Hepatocyte (in vitro differentiated cells): ENCODE data around the gene SLC13A3.

Experiments used
- EZH2 ChIP-seq: fragments of 200-600 bp; sonication (generic); IDR thresholded peaks from 2 replicates; pipeline ENCODE4 v1.6.1; 2016; ENCODE audit warnings: antibody characterized with exemption, mild to moderate bottlenecking, borderline replicate concordance
- TF ChIP-seq, protein P1 (sequence below): fragments of 200-600 bp; sonication (generic); IDR thresholded peaks from 2 replicates; pipeline ENCODE4 v1.5.1; 2016; ENCODE audit warnings: antibody characterized with exemption, mild to moderate bottlenecking; ENCODE audit not compliant: poor library complexity

DNA sequence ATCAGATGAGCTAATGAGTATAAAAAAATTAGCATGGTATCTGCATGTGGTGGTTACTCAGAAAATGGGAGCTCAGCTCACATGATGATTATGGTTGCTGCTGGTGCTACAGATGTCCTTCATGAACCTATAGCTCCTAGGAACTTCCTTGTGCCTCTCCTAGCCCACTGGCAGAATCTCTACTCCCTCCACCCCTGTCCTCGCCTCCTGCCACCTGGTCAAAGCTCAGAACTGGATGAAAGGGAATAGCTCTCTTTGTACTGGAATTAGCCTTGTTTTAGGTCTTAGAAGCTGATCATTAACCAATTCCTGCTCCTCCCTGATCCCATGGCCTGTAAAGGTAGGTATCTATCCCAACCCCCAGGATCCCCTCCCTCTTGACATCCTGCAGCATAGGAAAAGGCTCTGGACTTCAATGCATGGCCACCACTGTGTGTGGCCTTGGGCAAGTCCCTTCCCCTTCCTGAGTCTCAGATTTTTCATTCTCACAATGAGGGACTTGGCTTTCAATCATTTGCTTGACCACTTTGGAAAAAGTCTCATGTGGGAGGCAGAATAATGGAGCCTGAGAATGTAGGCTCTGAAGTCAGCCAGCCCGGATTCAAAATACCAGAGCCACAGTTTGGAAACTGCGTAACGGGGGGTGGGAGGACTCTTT, 43.9 kb downstream of the SLC13A3 start:
- TF ChIP-seq, protein P1, sequence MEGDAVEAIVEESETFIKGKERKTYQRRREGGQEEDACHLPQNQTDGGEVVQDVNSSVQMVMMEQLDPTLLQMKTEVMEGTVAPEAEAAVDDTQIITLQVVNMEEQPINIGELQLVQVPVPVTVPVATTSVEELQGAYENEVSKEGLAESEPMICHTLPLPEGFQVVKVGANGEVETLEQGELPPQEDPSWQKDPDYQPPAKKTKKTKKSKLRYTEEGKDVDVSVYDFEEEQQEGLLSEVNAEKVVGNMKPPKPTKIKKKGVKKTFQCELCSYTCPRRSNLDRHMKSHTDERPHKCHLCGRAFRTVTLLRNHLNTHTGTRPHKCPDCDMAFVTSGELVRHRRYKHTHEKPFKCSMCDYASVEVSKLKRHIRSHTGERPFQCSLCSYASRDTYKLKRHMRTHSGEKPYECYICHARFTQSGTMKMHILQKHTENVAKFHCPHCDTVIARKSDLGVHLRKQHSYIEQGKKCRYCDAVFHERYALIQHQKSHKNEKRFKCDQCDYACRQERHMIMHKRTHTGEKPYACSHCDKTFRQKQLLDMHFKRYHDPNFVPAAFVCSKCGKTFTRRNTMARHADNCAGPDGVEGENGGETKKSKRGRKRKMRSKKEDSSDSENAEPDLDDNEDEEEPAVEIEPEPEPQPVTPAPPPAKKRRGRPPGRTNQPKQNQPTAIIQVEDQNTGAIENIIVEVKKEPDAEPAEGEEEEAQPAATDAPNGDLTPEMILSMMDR: no peak
- TF ChIP-seq EZH2: no peak
